Central memory CD4-positive, alpha-beta T cell (primary cell): ENCODE results near the gene PIK3C2G.
"Not testable (repeated sequence)": the region's sequence is repeated elsewhere in the genome, so short reads cannot be mapped to it uniquely, and the experiment has no call there.

Experiments
- DNase-seq: peaks from one replicate; pipeline ENCODE4 v3.0.0; 2022
- total RNA-seq, 3 experiments: gene quantifications; one replicate each; lab custom pipeline; 2026; lab: John Stamatoyannopoulos, UW

PIK3C2G gene, protein sequence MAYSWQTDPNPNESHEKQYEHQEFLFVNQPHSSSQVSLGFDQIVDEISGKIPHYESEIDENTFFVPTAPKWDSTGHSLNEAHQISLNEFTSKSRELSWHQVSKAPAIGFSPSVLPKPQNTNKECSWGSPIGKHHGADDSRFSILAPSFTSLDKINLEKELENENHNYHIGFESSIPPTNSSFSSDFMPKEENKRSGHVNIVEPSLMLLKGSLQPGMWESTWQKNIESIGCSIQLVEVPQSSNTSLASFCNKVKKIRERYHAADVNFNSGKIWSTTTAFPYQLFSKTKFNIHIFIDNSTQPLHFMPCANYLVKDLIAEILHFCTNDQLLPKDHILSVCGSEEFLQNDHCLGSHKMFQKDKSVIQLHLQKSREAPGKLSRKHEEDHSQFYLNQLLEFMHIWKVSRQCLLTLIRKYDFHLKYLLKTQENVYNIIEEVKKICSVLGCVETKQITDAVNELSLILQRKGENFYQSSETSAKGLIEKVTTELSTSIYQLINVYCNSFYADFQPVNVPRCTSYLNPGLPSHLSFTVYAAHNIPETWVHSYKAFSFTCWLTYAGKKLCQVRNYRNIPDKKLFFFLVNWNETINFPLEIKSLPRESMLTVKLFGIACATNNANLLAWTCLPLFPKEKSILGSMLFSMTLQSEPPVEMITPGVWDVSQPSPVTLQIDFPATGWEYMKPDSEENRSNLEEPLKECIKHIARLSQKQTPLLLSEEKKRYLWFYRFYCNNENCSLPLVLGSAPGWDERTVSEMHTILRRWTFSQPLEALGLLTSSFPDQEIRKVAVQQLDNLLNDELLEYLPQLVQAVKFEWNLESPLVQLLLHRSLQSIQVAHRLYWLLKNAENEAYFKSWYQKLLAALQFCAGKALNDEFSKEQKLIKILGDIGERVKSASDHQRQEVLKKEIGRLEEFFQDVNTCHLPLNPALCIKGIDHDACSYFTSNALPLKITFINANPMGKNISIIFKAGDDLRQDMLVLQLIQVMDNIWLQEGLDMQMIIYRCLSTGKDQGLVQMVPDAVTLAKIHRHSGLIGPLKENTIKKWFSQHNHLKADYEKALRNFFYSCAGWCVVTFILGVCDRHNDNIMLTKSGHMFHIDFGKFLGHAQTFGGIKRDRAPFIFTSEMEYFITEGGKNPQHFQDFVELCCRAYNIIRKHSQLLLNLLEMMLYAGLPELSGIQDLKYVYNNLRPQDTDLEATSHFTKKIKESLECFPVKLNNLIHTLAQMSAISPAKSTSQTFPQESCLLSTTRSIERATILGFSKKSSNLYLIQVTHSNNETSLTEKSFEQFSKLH (N-terminal part only)
- total RNA-seq = 0 reads per million in 3 experiments

DNA sequence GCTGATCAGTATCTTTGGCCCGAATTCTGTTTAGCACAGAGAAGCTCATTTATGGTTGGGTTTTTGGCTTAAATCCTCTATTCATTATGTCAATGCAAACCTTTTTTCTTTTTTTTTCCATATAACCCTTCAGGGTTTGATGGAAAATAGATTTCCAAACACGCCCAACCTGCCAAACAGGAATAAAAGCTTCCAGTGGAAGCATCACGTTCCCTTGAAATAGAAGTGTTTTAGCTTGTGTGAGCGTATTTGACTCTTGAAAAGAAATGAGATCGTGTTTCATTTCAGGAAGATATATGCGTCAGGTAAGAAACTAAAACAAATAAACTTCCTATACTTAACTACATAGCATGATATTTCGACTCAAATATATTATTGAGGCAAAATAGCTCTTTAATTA, at the start of gene PIK3C2G:
Gene PIK3C2G, plus strand, starts transcription at position 246 of the 400 bp plus-strand sequence. CDS start 20,564 bp downstream, outside the sequence.
- no peak for DNase-seq

DNA sequence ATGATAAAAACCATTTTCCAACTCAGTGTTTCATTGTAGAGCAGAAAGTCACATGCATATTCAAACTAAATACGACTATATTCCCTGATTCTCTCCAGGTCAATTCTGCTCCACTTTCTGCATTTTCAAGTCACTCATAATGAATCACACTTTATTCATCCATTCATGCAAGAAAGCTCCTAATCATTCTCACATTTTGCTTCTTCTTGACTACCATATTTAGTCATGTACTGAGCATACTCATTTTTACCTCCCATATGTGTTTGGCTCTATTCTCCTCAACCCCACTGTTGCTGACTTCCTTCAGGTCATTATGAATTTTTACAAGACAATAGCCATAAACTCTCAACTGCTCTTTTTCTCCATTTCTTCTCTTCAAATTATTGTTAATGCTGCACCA, 43.4 kb upstream of the PIK3C2G start:
- DNase-seq = no peak

DNA sequence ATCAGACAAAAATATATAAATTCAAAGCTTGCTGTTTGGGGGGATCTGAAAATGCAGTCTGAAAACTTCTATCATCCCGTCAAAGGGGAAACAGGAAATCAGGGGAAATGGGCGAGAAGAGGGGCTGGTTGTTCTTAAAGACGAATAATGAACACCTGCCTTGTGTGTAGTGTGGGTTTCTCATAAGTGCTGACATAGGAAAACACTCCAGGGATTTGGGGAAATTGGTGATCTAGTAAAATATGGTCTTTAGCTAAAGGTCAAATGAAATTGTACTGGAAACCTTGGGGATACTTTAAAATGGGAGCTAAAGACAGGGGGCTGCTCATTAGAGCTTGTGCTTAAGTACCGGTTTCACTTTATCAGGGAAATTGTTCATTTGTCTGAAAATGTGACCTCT, 39.6 kb upstream of the PIK3C2G start:
- DNase-seq = no peak

DNA sequence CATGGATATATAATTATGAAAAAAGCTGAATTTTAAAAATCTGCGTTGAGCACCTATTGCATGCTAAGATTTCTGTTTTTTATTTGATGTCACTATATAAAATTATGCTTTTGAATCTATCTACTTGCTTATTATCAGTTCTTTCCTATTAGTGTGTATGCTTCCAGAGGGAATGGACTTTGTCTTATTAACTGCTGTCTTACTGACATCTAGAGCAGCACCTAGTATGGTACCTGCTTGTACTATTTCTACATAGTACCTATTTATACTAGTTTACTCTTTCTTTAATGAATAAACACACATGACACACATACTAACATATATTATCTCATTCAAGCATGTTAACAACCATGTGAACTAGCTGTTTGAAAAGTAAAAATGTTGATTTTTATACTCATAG, 38.6 kb upstream of the PIK3C2G start:
- DNase-seq = no peak

DNA sequence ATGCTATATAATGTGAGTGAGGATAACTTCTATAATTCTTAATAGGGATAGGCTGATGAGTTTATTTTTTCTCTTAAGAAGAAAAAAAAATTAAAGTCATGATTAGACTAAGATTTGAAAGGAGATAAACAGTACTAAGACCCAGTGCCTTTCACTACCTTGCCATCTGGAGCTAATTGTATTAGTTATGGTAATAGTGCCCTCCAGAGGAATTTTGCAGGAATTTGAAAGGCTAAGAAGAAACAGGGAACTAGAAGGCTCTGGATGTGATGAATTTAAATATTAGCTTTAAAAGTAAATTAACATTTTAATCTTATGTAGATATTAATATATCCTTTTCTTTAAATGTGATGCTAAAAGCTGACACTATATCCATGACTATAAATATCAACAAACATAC, 36.6 kb upstream of the PIK3C2G start:
- no peak for DNase-seq

DNA sequence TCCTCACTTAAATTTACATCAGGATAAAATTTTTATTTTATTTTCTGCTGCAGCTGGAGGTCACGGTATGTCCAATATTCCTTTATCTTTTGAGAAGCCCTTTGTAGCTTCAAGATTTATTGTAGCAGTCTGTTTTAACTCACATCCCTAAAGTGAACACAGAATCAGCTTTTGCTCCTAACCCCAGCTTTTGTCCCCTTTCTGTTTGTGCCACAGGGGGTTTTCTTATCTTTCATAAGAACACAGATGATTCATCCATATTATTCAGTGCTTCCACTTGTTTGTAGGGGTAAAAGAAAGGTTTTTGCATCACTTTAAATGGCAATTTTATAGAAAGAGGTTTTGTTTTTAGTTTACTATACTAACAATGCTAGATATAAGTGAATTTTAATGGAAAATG, 21.8 kb upstream of the PIK3C2G start:
- no peak for DNase-seq

DNA sequence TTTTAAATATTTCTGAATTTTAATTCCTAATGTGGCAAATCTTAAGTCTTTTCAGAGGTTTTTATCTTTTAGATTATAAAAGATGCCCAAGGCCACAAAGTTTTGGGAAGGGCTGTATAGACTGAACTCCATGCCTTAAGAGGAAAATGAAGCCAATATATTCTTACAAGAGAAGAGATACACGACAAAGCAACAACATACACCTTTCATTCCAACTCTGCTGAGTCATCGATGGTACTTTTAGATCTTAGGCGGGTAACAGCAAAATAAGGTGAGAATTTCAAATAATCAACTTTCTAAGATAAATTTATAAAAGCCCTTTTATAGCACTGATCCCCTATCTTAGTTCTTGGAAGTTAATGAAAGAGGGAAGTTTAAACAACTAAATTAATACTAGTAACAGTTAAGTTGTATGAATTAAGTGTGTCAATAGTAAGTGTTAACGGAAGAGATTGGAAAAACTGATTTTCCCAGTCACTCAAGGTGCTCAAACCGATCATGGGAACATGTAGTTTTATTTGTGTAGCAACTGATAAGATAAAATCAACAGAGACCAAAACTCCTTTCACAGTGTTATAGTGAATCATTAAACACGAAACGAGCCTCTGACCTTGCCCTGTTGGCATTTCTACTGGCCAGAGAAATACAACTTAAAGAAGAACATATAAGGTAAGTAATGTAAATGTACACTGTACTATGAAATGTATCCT, 18.8 kb upstream of the PIK3C2G start:
- DNase-seq = no peak

DNA sequence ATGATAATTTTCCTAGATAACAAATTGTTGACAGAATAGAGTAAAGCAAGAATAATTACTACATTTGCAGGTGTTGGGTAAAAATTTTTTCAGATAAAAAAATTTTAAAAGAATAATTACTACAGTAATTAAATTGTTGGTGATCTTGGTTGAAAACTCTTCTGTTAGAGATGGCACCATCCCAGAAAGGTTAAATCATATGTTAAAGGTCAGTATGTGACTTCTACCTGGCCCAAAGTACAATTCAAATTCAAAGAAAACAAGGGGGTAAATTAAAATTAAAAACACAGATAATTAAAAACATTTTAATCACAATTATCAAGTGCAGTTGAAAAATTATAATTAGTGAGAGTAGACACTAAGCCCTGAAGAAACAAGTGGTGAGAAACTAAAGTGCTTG, 18.1 kb upstream of the PIK3C2G start:
- no peak for DNase-seq

DNA sequence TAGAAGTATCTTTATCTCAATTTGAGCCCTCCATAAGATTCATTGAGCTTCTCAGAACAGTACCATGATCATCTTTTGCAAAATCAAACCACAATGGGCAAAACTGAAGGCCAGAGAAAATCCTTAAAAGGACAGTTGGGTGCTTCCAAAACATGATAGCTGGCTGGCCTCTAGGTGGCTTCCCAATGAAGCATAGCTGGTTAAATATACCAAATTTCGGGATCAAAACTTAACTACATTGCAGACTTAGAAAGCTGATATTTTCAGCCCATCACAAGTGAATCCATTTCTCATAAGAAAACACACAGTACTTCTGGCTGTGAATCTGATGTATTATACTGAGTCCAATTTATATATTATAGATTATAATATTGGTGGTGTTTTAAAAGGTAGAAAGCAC, 15.3 kb upstream of the PIK3C2G start:
- no peak for DNase-seq

DNA sequence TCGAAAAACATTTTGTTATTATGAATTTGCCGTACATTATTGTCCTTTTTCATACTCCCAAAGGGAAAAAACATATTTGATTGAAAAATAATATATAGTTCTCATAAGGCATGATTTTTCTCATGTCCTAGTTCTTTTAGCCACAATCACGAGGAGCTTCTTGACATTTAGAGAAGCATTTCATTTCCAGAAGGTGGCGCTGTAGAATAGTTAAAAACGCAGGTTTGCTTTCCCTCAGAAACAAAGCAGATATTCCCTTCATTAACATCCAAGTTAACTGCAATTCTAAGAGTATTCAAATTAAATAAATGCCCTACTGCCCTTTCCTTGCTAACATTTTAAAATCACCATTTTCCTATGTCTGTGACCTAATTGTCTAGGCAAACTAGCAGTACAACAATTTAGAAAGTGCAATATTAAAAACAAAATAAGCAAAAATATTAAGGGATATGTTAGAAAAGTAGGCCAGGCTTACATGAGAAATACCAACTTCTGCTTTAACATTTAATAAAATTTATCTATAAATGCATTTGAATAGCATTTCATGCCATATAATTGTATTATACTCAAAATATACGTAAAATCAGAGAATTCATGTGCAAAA, 10.9 kb upstream of the PIK3C2G start:
- no peak for DNase-seq

DNA sequence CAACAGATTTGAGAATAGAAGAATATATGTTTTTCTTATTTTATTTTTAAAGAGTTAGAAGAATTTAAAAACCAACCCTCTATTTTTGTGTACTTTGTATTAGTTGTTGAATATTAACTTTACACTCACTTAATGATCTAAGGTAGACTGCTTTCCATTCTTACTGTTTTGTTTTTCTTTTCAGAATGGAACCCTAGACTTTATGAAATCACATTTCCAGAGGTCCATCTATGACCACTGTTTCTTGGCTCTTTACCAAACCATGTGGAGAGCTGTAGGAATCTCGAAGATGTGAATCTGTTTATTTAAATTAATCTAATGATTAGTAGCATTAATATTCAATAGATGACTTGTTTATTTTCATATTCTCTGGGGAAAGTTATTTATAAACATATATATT, 7.2 kb upstream of the PIK3C2G start:
- no peak for DNase-seq

DNA sequence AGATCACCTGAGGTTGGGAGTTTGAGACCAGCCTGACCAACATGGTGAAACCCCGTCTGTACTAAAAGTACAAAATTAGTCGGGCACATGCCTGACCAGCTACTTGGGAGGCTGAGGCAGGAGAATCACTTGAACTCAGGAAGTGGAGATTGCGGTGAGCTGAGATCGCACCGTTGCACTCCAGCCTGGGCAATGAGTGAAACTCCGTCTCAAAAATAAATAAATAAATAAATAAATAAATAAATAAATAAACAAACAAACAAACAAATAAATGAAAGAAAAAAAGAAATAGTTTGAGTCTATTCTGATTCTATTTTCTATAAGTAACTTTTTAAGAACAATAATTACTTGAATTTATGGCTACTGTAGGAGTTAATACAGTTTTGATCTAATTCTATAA, 6.3 kb upstream of the PIK3C2G start:
- not testable (repeated sequence) for DNase-seq

DNA sequence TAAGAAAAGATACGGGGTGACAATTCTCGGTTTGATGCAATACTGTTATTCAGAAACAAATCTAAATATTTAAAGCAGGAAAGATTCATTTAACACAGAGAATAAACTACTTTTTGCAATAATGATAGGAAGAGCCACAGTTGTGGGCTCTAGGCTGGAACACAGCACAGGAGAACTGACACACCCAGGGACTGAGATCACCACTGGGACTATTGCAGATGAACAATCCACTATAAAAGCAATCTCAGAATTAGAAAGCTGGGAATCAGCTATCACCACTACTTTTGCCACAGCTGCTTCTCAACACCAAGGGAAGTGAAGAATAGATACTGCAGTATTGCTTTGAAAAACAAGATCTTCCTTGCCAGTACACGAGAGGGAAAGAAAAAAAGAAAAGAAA, 4.1 kb upstream of the PIK3C2G start:
- no peak for DNase-seq

DNA sequence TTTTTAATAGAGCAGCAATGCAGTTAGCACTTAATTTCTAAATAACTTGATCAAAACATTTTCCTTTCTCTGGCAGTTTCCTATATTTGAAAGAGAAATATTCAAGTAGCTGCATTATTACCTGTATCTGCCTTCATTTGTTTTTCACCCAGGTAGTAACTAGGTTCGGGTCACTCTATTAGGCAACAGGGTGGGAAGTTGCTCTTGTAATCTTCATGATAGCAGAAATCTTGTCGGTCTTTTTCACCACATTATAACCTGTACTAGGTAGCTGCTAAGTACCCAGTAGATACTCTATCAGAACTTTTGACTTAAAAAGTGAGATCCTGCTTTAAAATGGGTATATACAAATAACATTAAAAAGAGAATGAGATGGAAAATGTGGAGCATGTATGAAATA, 2.4 kb upstream of the PIK3C2G start:
- DNase-seq = no peak

DNA sequence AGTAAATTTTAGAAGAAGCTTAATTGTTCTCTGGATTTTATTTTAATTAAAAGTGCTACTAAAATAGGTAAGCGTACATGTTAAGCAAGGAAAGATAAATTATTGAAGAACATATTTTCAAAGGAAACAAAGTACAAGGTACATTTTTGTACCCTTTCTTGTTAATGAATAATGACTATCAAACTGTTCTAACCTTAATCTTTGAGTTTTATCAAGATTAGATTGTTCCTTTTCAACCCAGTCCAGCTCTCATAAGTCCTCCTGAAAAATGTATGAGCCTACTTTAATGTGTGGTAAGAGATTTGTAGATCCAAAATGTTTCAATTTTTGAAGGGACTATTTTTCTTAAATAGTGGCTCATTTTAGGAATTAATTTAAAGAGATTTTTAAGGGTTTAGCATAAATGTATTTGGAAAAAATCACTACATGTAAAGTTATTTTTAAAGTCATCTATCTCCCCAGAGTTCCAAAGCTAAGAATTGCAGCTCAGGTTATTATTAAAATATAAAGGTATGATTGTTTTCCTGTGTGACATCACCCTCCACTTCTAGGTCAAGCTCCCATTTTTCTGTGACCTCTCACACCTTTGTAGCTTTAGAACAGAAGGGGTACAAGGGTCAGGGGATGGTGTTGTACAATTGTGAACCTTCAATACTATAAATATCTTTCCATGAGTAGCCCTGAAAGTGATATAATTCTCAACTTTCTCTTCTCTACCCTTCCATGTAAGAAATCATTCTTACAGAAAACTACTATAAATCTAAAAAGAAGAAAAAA, 1.2 kb upstream of the PIK3C2G start:
- no peak for DNase-seq

DNA sequence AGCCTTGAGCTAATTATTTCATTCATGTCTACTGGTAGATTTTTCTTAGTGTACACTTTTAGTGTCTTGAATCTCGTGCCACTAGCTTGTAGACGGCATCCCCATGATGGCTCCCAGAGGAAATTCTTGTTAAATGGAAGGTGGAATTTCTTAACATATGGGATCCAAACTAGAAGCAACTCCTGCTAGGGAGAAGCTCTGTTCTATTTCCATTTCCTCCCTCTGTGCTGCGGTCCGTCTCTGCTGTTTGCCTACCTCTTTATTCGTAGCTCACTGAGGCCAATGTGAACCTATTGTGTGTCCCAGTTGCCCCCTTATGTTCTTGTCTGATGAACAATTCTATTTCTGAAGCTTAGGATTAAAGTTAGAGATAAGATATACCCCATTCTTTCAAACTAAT, 588 bp downstream of the PIK3C2G start:
- DNase-seq = no peak

DNA sequence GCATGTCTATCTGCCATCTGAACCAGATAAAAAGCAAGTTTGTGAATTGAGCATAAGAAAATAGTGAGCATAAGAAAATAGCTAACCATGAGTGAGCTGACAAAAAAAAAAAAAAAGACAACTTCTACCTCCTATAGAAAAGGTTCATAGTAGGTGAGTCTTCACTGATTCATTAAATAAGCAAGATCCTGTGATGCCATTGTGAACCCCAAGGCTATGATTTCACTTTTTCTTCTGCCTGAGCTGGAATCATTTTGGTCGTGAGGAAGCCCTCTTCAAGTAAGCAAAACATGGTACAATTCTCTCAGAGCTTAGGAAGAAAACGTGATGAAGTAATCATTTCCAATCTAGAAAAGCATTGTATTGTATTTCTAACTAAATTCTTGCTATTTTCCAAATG, 1.2 kb downstream of the PIK3C2G start:
- no peak for DNase-seq

DNA sequence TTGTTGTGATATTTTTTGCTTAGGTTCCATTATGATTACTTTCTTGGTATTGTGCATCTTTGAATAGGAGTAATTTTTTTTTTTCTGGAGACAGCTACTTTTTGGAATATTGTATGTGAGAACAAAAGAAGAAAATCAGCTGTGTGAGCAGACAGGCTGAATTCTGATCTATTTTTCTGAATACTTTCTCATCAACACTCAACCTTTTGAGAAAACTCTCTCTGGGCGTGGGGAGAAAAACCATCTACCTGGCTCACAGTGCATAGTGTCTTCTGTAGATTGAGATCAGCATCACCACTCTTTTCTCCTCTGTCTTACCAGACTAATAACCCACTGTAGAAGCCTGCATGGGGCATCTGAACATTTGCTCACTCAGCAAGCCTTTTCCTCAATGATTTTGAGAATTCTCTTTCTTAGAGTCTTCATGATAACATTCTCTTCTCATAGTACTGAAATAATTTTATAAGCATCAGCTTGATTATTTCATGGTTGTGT, 3.3 kb downstream of the PIK3C2G start:
- DNase-seq = no peak

DNA sequence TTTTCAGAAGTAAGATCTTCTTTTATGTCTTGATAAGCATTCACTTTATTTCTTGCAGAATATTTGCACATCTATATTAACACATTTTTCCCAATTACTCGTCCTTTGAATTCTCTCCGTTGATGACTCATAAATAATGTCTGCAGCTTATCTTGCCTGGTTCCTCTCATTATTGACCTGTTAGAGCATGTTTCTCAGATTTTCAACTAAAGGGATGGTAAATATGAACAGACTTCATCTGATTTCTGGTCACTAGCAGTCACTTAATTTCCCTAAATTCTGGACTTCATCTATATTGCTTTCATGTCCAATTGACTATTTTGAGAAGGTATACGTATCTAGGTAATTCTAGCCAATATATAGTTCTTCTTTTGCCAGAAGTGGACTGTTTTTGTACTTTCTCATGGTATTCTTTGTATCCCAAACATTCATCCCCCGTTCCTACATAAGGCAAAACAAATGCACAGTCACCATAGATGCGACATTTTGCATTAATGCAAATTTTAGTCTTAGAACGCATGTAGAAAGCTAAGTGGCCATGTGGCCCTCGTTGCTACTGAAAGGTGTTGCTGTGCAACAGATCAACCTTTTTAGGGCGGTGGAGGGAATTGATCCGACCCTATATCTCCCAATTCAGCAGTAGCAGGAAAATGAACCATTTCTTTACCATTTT, 6.2 kb downstream of the PIK3C2G start:
- DNase-seq = no peak

DNA sequence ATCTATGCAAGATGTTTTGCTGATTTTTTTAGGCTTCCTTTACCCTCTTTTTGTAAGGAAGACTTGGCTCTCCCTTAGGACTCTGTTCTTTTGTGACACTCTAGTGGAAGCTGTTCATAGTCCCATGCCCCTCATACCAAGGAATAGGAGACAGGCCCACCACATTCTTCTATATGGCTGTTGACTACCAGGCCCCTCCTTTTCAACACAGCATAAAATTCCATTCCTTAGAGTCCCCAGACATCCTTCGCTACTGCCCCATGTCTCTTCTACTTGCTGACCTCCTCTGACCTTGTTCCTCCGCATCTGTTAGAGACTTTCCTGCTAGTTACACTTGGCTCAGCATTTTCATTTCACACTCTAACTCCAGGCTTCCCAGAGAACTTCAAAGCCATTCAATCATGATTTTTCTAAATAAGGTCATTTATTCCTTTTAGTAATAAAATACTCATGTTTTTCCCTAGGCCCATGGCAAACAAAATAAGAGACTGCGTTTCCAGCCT, 9.7 kb downstream of the PIK3C2G start:
- no peak for DNase-seq
